Measurements from ENCODE around the gene RAB28. TPM values are rescaled to one million over a fixed set of nuclear protein-coding genes. Genes with fewer than 3 reads are reported as not detected.

Gene RAB28
- total and polyA plus RNA-seq, 2 of the 8 experiments (the other 6 are each of a cell fraction or from before 2014, with no cell fraction given), result 16.0 to 18.7 TPM

DNA sequence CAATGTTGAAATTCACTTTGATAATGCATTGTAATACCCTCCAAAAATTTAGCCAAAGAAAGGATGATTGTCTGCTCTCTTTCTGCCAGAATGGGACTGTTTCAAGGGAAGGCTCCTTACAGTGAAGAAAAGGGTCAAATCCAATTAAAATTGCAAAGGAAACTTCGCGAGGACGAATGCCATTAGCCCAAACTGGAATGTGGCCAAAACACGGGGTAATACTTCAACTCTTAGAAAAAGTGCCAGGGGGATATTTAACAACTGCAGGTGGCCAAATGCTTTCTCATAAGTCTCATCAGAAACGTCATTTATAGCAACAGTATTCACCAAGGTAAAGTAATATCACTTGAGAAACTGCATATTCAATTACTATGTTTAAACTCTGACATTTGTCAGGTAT is 31.1 kb upstream of the RAB28 start (continued):
- TF ChIP-seq HDAC6 (IDR thresholded peaks at IDR 0.05; ENCODE audit: low read depth, low read length) (no peak), JUND (IDR thresholded peaks at IDR 0.05; ENCODE audit: low read length) (no peak), POLR2AphosphoS5 (IDR thresholded peaks at IDR 0.05; ENCODE audit: low read depth, low read length) (no peak), CBX8 (IDR thresholded peaks at IDR 0.05; ENCODE audit: borderline replicate concordance, low read depth, low read length) (no peak)
- TF ChIP-seq, protein P1, sequence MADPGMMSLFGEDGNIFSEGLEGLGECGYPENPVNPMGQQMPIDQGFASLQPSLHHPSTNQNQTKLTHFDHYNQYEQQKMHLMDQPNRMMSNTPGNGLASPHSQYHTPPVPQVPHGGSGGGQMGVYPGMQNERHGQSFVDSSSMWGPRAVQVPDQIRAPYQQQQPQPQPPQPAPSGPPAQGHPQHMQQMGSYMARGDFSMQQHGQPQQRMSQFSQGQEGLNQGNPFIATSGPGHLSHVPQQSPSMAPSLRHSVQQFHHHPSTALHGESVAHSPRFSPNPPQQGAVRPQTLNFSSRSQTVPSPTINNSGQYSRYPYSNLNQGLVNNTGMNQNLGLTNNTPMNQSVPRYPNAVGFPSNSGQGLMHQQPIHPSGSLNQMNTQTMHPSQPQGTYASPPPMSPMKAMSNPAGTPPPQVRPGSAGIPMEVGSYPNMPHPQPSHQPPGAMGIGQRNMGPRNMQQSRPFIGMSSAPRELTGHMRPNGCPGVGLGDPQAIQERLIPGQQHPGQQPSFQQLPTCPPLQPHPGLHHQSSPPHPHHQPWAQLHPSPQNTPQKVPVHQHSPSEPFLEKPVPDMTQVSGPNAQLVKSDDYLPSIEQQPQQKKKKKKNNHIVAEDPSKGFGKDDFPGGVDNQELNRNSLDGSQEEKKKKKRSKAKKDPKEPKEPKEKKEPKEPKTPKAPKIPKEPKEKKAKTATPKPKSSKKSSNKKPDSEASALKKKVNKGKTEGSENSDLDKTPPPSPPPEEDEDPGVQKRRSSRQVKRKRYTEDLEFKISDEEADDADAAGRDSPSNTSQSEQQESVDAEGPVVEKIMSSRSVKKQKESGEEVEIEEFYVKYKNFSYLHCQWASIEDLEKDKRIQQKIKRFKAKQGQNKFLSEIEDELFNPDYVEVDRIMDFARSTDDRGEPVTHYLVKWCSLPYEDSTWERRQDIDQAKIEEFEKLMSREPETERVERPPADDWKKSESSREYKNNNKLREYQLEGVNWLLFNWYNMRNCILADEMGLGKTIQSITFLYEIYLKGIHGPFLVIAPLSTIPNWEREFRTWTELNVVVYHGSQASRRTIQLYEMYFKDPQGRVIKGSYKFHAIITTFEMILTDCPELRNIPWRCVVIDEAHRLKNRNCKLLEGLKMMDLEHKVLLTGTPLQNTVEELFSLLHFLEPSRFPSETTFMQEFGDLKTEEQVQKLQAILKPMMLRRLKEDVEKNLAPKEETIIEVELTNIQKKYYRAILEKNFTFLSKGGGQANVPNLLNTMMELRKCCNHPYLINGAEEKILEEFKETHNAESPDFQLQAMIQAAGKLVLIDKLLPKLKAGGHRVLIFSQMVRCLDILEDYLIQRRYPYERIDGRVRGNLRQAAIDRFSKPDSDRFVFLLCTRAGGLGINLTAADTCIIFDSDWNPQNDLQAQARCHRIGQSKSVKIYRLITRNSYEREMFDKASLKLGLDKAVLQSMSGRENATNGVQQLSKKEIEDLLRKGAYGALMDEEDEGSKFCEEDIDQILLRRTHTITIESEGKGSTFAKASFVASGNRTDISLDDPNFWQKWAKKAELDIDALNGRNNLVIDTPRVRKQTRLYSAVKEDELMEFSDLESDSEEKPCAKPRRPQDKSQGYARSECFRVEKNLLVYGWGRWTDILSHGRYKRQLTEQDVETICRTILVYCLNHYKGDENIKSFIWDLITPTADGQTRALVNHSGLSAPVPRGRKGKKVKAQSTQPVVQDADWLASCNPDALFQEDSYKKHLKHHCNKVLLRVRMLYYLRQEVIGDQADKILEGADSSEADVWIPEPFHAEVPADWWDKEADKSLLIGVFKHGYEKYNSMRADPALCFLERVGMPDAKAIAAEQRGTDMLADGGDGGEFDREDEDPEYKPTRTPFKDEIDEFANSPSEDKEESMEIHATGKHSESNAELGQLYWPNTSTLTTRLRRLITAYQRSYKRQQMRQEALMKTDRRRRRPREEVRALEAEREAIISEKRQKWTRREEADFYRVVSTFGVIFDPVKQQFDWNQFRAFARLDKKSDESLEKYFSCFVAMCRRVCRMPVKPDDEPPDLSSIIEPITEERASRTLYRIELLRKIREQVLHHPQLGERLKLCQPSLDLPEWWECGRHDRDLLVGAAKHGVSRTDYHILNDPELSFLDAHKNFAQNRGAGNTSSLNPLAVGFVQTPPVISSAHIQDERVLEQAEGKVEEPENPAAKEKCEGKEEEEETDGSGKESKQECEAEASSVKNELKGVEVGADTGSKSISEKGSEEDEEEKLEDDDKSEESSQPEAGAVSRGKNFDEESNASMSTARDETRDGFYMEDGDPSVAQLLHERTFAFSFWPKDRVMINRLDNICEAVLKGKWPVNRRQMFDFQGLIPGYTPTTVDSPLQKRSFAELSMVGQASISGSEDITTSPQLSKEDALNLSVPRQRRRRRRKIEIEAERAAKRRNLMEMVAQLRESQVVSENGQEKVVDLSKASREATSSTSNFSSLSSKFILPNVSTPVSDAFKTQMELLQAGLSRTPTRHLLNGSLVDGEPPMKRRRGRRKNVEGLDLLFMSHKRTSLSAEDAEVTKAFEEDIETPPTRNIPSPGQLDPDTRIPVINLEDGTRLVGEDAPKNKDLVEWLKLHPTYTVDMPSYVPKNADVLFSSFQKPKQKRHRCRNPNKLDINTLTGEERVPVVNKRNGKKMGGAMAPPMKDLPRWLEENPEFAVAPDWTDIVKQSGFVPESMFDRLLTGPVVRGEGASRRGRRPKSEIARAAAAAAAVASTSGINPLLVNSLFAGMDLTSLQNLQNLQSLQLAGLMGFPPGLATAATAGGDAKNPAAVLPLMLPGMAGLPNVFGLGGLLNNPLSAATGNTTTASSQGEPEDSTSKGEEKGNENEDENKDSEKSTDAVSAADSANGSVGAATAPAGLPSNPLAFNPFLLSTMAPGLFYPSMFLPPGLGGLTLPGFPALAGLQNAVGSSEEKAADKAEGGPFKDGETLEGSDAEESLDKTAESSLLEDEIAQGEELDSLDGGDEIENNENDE (IDR thresholded peaks at IDR 0.05; ENCODE audit: insufficient replicate concordance, low read length), result no peak

All from H1 (cell line).